K562 (cell line): Measurements from ENCODE around the gene LRCOL1. TPM values are rescaled to one million over a fixed set of nuclear protein-coding genes. Genes with fewer than 3 reads are reported as not detected.

Experiments
- ATAC-seq: fragments of 200-7000 bp; cut with Tn5 transposase; 3 replicates; pipeline ENCODE4 v1.9.1; 2020; ENCODE audit warnings: moderate library complexity
- BruUV-seq: library from RNA; stranded (reverse); fragments of 400-500 nt; replicated peaks from 2 replicates; lab custom pipeline; 2021; lab: Mats Ljungman, UMichigan
- CTCF ChIA-PET: fragments of 300-600 bp; formaldehyde crosslinking; extraction: SDS; loops from one replicate; lab custom pipeline; 2021; ENCODE audit warnings: low intra/inter-chr PET ratio; lab: Yijun Ruan, JAX
- POLR2A ChIA-PET: fragments of 300-600, 350-650 bp; sonication (Branson Sonifier 250); formaldehyde crosslinking; extraction: SDS; loops from one replicate; lab custom pipeline; 2021; ENCODE audit warnings: antibody characterized with exemption, inconsistent platforms; lab: Yijun Ruan, JAX
- DNase-seq, 4 experiments: peaks; one replicate each; pipeline versions ENCODE4 v3.0.0 to v3.0.0-alpha.2; 2011 to 2018; ENCODE audit warnings: low spot score in 3 of 4, mixed read lengths in 3 of 4; ENCODE audit errors: extremely low read depth in 1 of 4
- FAIRE-seq: peaks from 2 replicates; lab custom pipeline; 2011; peaks lifted over from hg19 to GRCh38; lab: Jason Lieb, UNC
- H2AFZ ChIP-seq: 2 replicates; pipeline ENCODE4 v1.6.0; 2011; ENCODE audit warnings: low read depth, low read length, control low read depth, inconsistent platforms
- H3K27ac ChIP-seq: fragments of 200-600 bp; 3 replicates; pipeline ENCODE4 v1.8.0; 2011; ENCODE audit warnings: low read depth, mild to moderate bottlenecking, control low read depth, inconsistent platforms, low read length, moderate library complexity, mixed read lengths; ENCODE audit errors: extremely low read depth
- H3K27me3 ChIP-seq, 2 experiments: fragments of 300-600 bp in 1 of 2; 2 replicates in 1 of 2; 3 replicates in 1 of 2; pipeline versions ENCODE4 v1.6.0 to v1.8.0; 2011; ENCODE audit warnings: inconsistent platforms in 2 of 2, low read length in 2 of 2, mild to moderate bottlenecking in 1 of 2, mixed read lengths in 1 of 2, moderate library complexity in 1 of 2; ENCODE audit not compliant: control insufficient read depth in 2 of 2, insufficient read depth in 2 of 2
- H3K36me3 ChIP-seq: fragments of 300-600 bp; 3 replicates; pipeline ENCODE4 v1.8.0; 2011; ENCODE audit warnings: mild to moderate bottlenecking, low read length, inconsistent platforms; ENCODE audit not compliant: control insufficient read depth, insufficient read depth
- H3K4me1 ChIP-seq, 2 experiments: fragments of 200-600 bp in 1 of 2; replicated peaks in 1 of 2; 2 replicates in 1 of 2; 3 replicates in 1 of 2; pipeline versions ENCODE4 v1.5.1 to v1.8.0; 2011; ENCODE audit warnings: inconsistent platforms in 2 of 2, low read length in 2 of 2, mild to moderate bottlenecking in 1 of 2, mixed read lengths in 1 of 2, moderate library complexity in 1 of 2; ENCODE audit not compliant: control insufficient read depth in 2 of 2, insufficient read depth in 2 of 2
- H3K4me2 ChIP-seq: 2 replicates; pipeline ENCODE4 v1.6.1; 2011; ENCODE audit warnings: low read length, control low read depth, inconsistent platforms, mixed read lengths; ENCODE audit not compliant: insufficient read depth
- H3K4me3 ChIP-seq: fragments of 200-600 bp; sonication (generic), shearing (Covaris generic); 2 replicates; pipeline ENCODE4 v1.5.1; 2016; ENCODE audit warnings: control low read depth, inconsistent platforms
- H3K79me2 ChIP-seq: fragments of 200-600 bp; 3 replicates; pipeline ENCODE4 v1.8.0; 2011; ENCODE audit warnings: low read length, inconsistent platforms; ENCODE audit not compliant: control insufficient read depth, insufficient read depth
- H3K9ac ChIP-seq, 2 experiments: 2 replicates each; pipeline versions ENCODE4 v1.6.0 to v1.6.1; 2011; ENCODE audit warnings: low read depth in 2 of 2, low read length in 2 of 2, control low read depth in 1 of 2, inconsistent platforms in 1 of 2, mild to moderate bottlenecking in 1 of 2, mixed read lengths in 1 of 2; ENCODE audit not compliant: insufficient read depth in 1 of 2
- H3K9me1 ChIP-seq: one replicate; pipeline ENCODE4 v1.6.0; 2011; ENCODE audit warnings: inconsistent platforms, mild to moderate bottlenecking, low read length, moderate library complexity; ENCODE audit not compliant: control insufficient read depth, insufficient read depth
- H3K9me3 ChIP-seq: replicated peaks from 2 replicates; pipeline ENCODE4 v1.5.1; 2011; ENCODE audit warnings: low read depth, low read length, inconsistent platforms; ENCODE audit not compliant: control insufficient read depth, insufficient read depth
- H4K20me1 ChIP-seq: replicated peaks from 2 replicates; pipeline ENCODE4 v1.6.1; 2011; ENCODE audit warnings: low read length, inconsistent platforms, mixed read lengths; ENCODE audit not compliant: control insufficient read depth, insufficient read depth
- CHD1 ChIP-seq: fragments of 200-600 bp; sonication (generic); IDR thresholded peaks from one replicate; pipeline ENCODE4 v1.6.1; 2012; ENCODE audit warnings: mild to moderate bottlenecking, moderate library complexity, low read length, inconsistent platforms
- DIDO1 ChIP-seq: fragments of 450-650 bp; IDR thresholded peaks from 2 replicates; pipeline ENCODE4 v1.6.1; 2016; ENCODE audit warnings: low read depth, missing biosample characterization, missing genetic modification characterization
- E4F1 ChIP-seq: fragments of 250-450 bp; sonication (Bioruptor Pico); IDR thresholded peaks from 2 replicates; pipeline ENCODE4 v1.5.0; 2021; ENCODE audit warnings: mild to moderate bottlenecking, borderline replicate concordance
- ELF2 ChIP-seq: fragments of 250-450 bp; sonication (Bioruptor Pico); IDR thresholded peaks from 2 replicates; pipeline ENCODE4 v1.5.0; 2021; ENCODE audit warnings: mild to moderate bottlenecking
- ELK1 ChIP-seq: sonication (generic); formaldehyde crosslinking; IDR thresholded peaks from 2 replicates; pipeline ENCODE4 v1.8.1; 2022; ENCODE audit warnings: missing genetic modification reagents
- FOXO4 ChIP-seq: fragments of 450-650 bp; formaldehyde crosslinking; IDR thresholded peaks from 2 replicates; pipeline ENCODE4 v1.4.0; 2020; ENCODE audit warnings: mild to moderate bottlenecking, moderate library complexity
- GATAD2A ChIP-seq: fragments of 450-650 bp; IDR thresholded peaks from 2 replicates; pipeline ENCODE4 v1.6.1; 2017
- HDAC2 ChIP-seq: fragments of 450-650 bp; IDR thresholded peaks from 2 replicates; pipeline ENCODE4 v1.6.1; 2016; ENCODE audit warnings: mild to moderate bottlenecking
- HSF4 ChIP-seq: fragments of 250-450 bp; sonication (Bioruptor Pico); IDR thresholded peaks from 2 replicates; pipeline ENCODE4 v2.1.2; 2022; ENCODE audit warnings: mild to moderate bottlenecking, moderate library complexity, borderline replicate concordance
- IFI16 ChIP-seq: fragments of 250-450 bp; sonication (Bioruptor Pico); IDR thresholded peaks from 2 replicates; pipeline ENCODE4 v2.1.2; 2022; ENCODE audit warnings: mild to moderate bottlenecking, inconsistent platforms
- PHF20 ChIP-seq: fragments of 450-650 bp; IDR thresholded peaks from 2 replicates; pipeline ENCODE4 v1.6.1; 2018; ENCODE audit not compliant: partially characterized antibody
- SP1 ChIP-seq: sonication (generic); formaldehyde crosslinking; IDR thresholded peaks from 2 replicates; pipeline ENCODE4 v1.8.1; 2022; ENCODE audit warnings: mild to moderate bottlenecking, missing genetic modification reagents
- SRSF9 ChIP-seq: fragments of 200-400 bp; formaldehyde crosslinking; IDR thresholded peaks from 2 replicates; pipeline ENCODE4 v1.6.1; 2017; ENCODE audit warnings: low read depth, low read length, borderline replicate concordance
- TRIM28 ChIP-seq: fragments of 450-650 bp; IDR thresholded peaks from 2 replicates; pipeline ENCODE4 v1.6.1; 2017
- ZHX1 ChIP-seq: fragments of 150-350 bp; conservative IDR thresholded peaks from 2 replicates; pipeline ENCODE4 v1.6.1; 2014; ENCODE audit warnings: low read length
- ZNF324 ChIP-seq: fragments of 250-450 bp; sonication (Bioruptor Pico); IDR thresholded peaks from 2 replicates; pipeline ENCODE4 v1.4.0; 2020; ENCODE audit warnings: mild to moderate bottlenecking
- WGBS: fragments of 100-300 bp; shearing (Covaris generic); methylation state at CpG from one replicate; pipeline ENCODE4 v1.1.6; 2016; ENCODE audit warnings: low coverage, mixed read lengths; ENCODE audit not compliant: insufficient coverage; ENCODE audit errors: missing lambda C conversion rate; 5-methylcytosine and 5-hydroxymethylcytosine counted together
- in situ Hi-C: fragments of 300-500 bp; cut with MboI; formaldehyde crosslinking; loops from 4 replicates; pipeline ENCODE4 v1.15.0; 2018; ENCODE audit warnings: inconsistent platforms, mixed read lengths
- intact Hi-C: fragments of 100-400 bp; cut with micrococcal nuclease; formaldehyde crosslinking; loops from 2 replicates; pipeline ENCODE4 v1.14.2; 2022
- polyA plus RNA-seq, 8 experiments: library from polyadenylated mRNA; depleted of rRNA in 4 of 8; stranded (reverse) in 5 of 8; unstranded in 3 of 8; fragments of >200 nt; fragmentation: Nextera tagmentation in 2 of 8; fragmentation: Illumina TruSeq in 1 of 8; extraction: Ambion mirVana in 2 of 8; extraction: Trizol in 1 of 8; gene quantifications; 2 replicates each; pipeline versions ENCODE4 v1.2.1 to v1.2.3, GENCODE V29; 2011 to 2014; ENCODE audit warnings: inconsistent platforms in 1 of 8, missing spikeins in 1 of 8
- total RNA-seq, 7 experiments: library from RNA; depleted of rRNA in 6 of 7; stranded (reverse); fragments of >200 nt in 6 of 7; fragmentation: Illumina TruSeq in 2 of 7; extraction: Trizol in 2 of 7; gene quantifications; 2 replicates each; pipeline versions ENCODE4 v1.2.1 to v1.2.3, GENCODE V29; 2011 to 2021; ENCODE audit warnings: low replicate concordance in 1 of 7

LRCOL1 gene
- total and polyA plus RNA-seq, 9 of the 15 experiments (the other 6 are each of a cell fraction or from before 2014, with no cell fraction given): not detected

- intact Hi-C loops (no loop called here), in situ Hi-C loops (no loop called here)
- Histone ChIP-seq H3K4me1 (peaks cover 0 to 14% of the 10 kb centered on the region in 2 experiments; a peak in 2 of 5 replicates), H3K9me1 (no peaks in the 10 kb centered on the region), H3K9ac (no peak overlapping the region), H4K20me1 (0 out of 2 replicates have a peak, but pooled peaks cover 4% of the 10 kb centered on the region), H3K9me3 (no peaks in the 10 kb centered on the region; the same call in 1 of the 2 replicates), H3K27ac (no peak overlapping the region), H3K27me3 (peaks cover 6 to 11% of the 10 kb centered on the region in 2 experiments; a peak in 3 of 5 replicates), H3K79me2 (no peaks in the 10 kb centered on the region), H3K4me2 (no peak overlapping the region), H3K4me3 (no peak overlapping the region), H2AFZ (no peak overlapping the region), H3K36me3 (peaks cover 27% of the 10 kb centered on the region; the same call in 2 of the 3 replicates)
- no peak for FAIRE-seq
- ChIA-PET POLR2A (no interaction called here), CTCF (no interaction called here)
- no peak for ATAC-seq
- WGBS: 71% methylated on average over 14 of the region's 14 CpGs
- no TSS peak for BruUV-seq
- no peak for DNase-seq
- TF ChIP-seq ELK1 (CRISPR knock-in tag) (no peak), SRSF9 (no peak), GATAD2A (no peak), ZNF324 (CRISPR knock-in tag) (no peak), TRIM28 (no peak), DIDO1 (tag) (no peak), PHF20 (no peak), E4F1 (CRISPR knock-in tag) (no peak), ELF2 (CRISPR knock-in tag) (no peak), FOXO4 (CRISPR knock-in tag) (no peak), IFI16 (CRISPR knock-in tag) (no peak), HDAC2 (no peak), SP1 (no peak), ZHX1 (no peak), HSF4 (no peak), CHD1 (no peak)
These were observed 26.0 kb downstream of the LRCOL1 start for GRCh38 chr12:132584429-132584828.
